ENCODE measurements around the gene CRYBB2. TPM values are rescaled to one million over a fixed set of nuclear protein-coding genes. Genes with fewer than 3 reads are reported as not detected.
"Not testable (repeated sequence)": the region's sequence is repeated elsewhere in the genome, so short reads cannot be mapped to it uniquely, and the experiment has no call there.

The CRYBB2 gene
- polyA plus RNA-seq, 1 of the 3 experiments (the other 2 are of a cell fraction), result 0.69 TPM

DNA sequence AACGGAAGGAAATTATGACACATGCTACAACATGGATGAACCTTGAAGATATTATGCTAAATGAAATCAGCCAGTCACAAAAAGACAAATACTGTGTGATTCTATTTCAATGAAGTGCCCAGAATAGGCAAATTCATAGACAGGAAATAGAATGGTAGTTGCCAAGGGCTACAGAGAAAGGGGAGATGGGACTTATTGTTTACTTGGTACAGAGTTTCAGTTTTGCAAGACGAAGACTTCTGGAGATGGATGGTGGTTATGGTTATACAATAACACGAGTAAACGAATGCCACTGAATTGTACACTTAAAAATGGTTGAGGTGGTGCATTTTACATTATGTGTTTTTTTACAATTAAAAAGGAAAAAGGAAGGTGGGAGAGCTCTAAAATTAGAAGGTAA, 48.1 kb downstream of the CRYBB2 start:
- H3K79me2 ChIP-seq (ENCODE audit: insufficient read depth); H2AFZ ChIP-seq (ENCODE audit: low read depth); H3K27me3 ChIP-seq (ENCODE audit: insufficient read depth); POLR2A ChIA-PET; H3F3A ChIP-seq (replicated peaks; ENCODE audit: insufficient read depth); H3K4me3 ChIP-seq (ENCODE audit: low read depth in 2 of 2, low read length in 1 of 2); H4K20me1 ChIP-seq (ENCODE audit: insufficient read depth); H3K27ac ChIP-seq (ENCODE audit: low read depth in 2 of 2, low read length in 1 of 2); DNase-seq; H3K9ac ChIP-seq; H3K9me3 ChIP-seq; H3K36me3 ChIP-seq (replicated peaks in 1 of 2; ENCODE audit: control insufficient read depth in 1 of 2, insufficient read depth in 2 of 2, low read length in 1 of 2); H3K9me2 ChIP-seq; H3K4me2 ChIP-seq; H3K4me1 ChIP-seq (ENCODE audit: control insufficient read depth in 1 of 2, insufficient read depth in 2 of 2, low read depth in 1 of 2, low read length in 1 of 2); CTCF ChIA-PET: not testable (repeated sequence)
- 25% methylated on average over 4 of the region's 4 CpGs for WGBS (ENCODE audit: low lambda C conversion rate)

DNA sequence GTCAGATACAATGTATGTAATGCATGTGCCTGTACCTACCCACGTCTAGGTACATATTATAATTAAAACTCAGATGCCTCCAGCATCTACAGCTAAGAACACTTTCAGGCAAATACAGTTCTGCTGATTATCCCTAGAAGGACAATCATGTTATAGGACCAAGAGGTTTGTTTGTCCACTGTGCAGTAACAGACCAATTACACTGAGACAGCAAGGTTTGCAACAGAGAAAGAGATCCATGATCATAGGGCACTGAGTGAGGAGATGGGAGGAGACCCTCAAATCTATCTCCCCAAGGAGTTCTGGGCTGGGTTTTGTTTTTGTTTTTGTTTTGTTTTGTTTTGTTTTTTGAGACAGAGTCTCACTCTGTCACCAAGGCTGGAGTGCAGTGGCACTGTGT, 49.5 kb downstream of the CRYBB2 start:
- H3K9me2 ChIP-seq; POLR2A ChIA-PET; H4K20me1 ChIP-seq (ENCODE audit: insufficient read depth); H2AFZ ChIP-seq (ENCODE audit: low read depth); H3K27me3 ChIP-seq (ENCODE audit: insufficient read depth); H3F3A ChIP-seq (replicated peaks; ENCODE audit: insufficient read depth); H3K9ac ChIP-seq; CTCF ChIA-PET; H3K79me2 ChIP-seq (ENCODE audit: insufficient read depth); H3K9me3 ChIP-seq; H3K4me2 ChIP-seq; H3K27ac ChIP-seq (ENCODE audit: low read depth in 2 of 2, low read length in 1 of 2); H3K4me3 ChIP-seq (ENCODE audit: low read depth in 2 of 2, low read length in 1 of 2); H3K36me3 ChIP-seq (replicated peaks in 1 of 2; ENCODE audit: control insufficient read depth in 1 of 2, insufficient read depth in 2 of 2, low read length in 1 of 2); DNase-seq; H3K4me1 ChIP-seq (ENCODE audit: control insufficient read depth in 1 of 2, insufficient read depth in 2 of 2, low read depth in 1 of 2, low read length in 1 of 2): not testable (repeated sequence)
- 0% methylated on average over 1 of the region's 1 CpG for WGBS (ENCODE audit: low lambda C conversion rate)

DNA sequence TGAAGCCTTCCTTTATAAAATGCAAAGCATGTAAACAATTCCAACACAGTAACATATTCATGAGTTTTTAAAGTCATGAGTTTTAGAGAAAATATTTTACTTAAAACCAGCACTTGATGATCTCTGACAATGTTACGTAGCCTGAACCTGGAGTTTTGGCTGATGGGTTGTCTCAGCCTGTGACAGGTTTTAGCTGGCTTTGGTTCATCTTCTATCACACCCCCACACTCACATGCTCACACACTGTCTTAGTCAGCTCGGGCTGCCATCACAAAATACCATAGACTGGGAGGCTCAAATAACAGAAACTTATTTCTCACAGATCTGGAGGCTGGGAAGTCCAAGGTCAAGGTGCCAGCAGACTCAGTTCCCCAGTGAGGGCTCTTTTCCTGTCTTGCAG, 50.6 kb downstream of the CRYBB2 start:
- POLR2A ChIA-PET; H3K36me3 ChIP-seq (replicated peaks in 1 of 2; ENCODE audit: control insufficient read depth in 1 of 2, insufficient read depth in 2 of 2, low read length in 1 of 2); H3K79me2 ChIP-seq (ENCODE audit: insufficient read depth); H3K4me1 ChIP-seq (ENCODE audit: control insufficient read depth in 1 of 2, insufficient read depth in 2 of 2, low read depth in 1 of 2, low read length in 1 of 2); H3K9me3 ChIP-seq; H4K20me1 ChIP-seq (ENCODE audit: insufficient read depth); H3K27ac ChIP-seq (ENCODE audit: low read depth in 2 of 2, low read length in 1 of 2); H3K9me2 ChIP-seq; H3K9ac ChIP-seq; H3K27me3 ChIP-seq (ENCODE audit: insufficient read depth); H3K4me3 ChIP-seq (ENCODE audit: low read depth in 2 of 2, low read length in 1 of 2); CTCF ChIA-PET; DNase-seq; H3K4me2 ChIP-seq; H2AFZ ChIP-seq (ENCODE audit: low read depth); H3F3A ChIP-seq (replicated peaks; ENCODE audit: insufficient read depth): not testable (repeated sequence)
- 67% methylated on average over 1 of the region's 2 CpGs for WGBS (ENCODE audit: low lambda C conversion rate)

- H4K20me1 ChIP-seq (ENCODE audit: insufficient read depth); CTCF ChIA-PET; H3K9me3 ChIP-seq; H3K9me2 ChIP-seq; H3K4me3 ChIP-seq (ENCODE audit: low read depth in 2 of 2, low read length in 1 of 2); H3K4me2 ChIP-seq; H2AFZ ChIP-seq (ENCODE audit: low read depth); H3K27ac ChIP-seq (ENCODE audit: low read depth in 2 of 2, low read length in 1 of 2); POLR2A ChIA-PET; H3K27me3 ChIP-seq (ENCODE audit: insufficient read depth); H3K36me3 ChIP-seq (replicated peaks in 1 of 2; ENCODE audit: control insufficient read depth in 1 of 2, insufficient read depth in 2 of 2, low read length in 1 of 2); H3K9ac ChIP-seq; H3F3A ChIP-seq (replicated peaks; ENCODE audit: insufficient read depth); H3K4me1 ChIP-seq (ENCODE audit: control insufficient read depth in 1 of 2, insufficient read depth in 2 of 2, low read depth in 1 of 2, low read length in 1 of 2); DNase-seq; H3K79me2 ChIP-seq (ENCODE audit: insufficient read depth): not testable (repeated sequence)
- 13% methylated on average over 2 of the region's 4 CpGs for WGBS (ENCODE audit: low lambda C conversion rate)
These were observed 53.8 kb downstream of the CRYBB2 start for GRCh38 chr22:25273231-25273630.

- WGBS (ENCODE audit: low lambda C conversion rate), result 63% methylated on average over 3 of the region's 3 CpGs
- H3K27me3 ChIP-seq (ENCODE audit: insufficient read depth); POLR2A ChIA-PET; H3K79me2 ChIP-seq (ENCODE audit: insufficient read depth); DNase-seq; CTCF ChIA-PET; H3K9ac ChIP-seq; H4K20me1 ChIP-seq (ENCODE audit: insufficient read depth); H3K9me2 ChIP-seq; H2AFZ ChIP-seq (ENCODE audit: low read depth); H3K9me3 ChIP-seq; H3K4me3 ChIP-seq (ENCODE audit: low read depth in 2 of 2, low read length in 1 of 2); H3K4me2 ChIP-seq; H3K4me1 ChIP-seq (ENCODE audit: control insufficient read depth in 1 of 2, insufficient read depth in 2 of 2, low read depth in 1 of 2, low read length in 1 of 2); H3F3A ChIP-seq (replicated peaks; ENCODE audit: insufficient read depth); H3K36me3 ChIP-seq (replicated peaks in 1 of 2; ENCODE audit: control insufficient read depth in 1 of 2, insufficient read depth in 2 of 2, low read length in 1 of 2); H3K27ac ChIP-seq (ENCODE audit: low read depth in 2 of 2, low read length in 1 of 2): not testable (repeated sequence)
These were observed 54.5 kb downstream of the CRYBB2 start for GRCh38 chr22:25273928-25274327.

DNA sequence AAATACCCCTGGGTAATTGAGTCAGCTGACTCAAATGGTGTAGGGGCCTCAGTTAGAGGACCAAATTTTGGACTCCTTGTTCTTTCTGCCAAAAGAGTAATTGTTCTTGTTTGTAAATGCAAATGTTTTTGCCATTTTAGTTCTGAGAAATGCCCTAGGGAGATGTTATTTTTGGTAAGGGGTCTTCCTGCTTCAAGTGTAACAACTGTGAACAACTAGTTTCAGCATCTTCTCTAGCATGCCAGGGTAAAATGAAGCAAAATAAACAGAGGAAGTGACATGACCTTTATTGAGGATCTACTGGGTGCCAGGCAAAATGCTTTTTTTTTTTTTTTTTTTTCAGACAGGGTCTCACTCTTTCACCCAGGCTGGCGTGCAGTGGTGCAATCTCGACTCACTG, 60.7 kb downstream of the CRYBB2 start:
- H3K27ac ChIP-seq (ENCODE audit: low read depth in 2 of 2, low read length in 1 of 2); H4K20me1 ChIP-seq (ENCODE audit: insufficient read depth); H3K4me1 ChIP-seq (ENCODE audit: control insufficient read depth in 1 of 2, insufficient read depth in 2 of 2, low read depth in 1 of 2, low read length in 1 of 2); H2AFZ ChIP-seq (ENCODE audit: low read depth); H3K9ac ChIP-seq; H3K9me3 ChIP-seq; CTCF ChIA-PET; H3K9me2 ChIP-seq; H3K79me2 ChIP-seq (ENCODE audit: insufficient read depth); H3K4me2 ChIP-seq; H3K36me3 ChIP-seq (replicated peaks in 1 of 2; ENCODE audit: control insufficient read depth in 1 of 2, insufficient read depth in 2 of 2, low read length in 1 of 2); DNase-seq; H3K4me3 ChIP-seq (ENCODE audit: low read depth in 2 of 2, low read length in 1 of 2); H3K27me3 ChIP-seq (ENCODE audit: insufficient read depth); H3F3A ChIP-seq (replicated peaks; ENCODE audit: insufficient read depth); POLR2A ChIA-PET: not testable (repeated sequence)
- 12% methylated on average over 2 of the region's 2 CpGs for WGBS (ENCODE audit: low lambda C conversion rate)

All from SK-N-SH (cell line).